NCI-H2107 treated with DMSO at 0.1 percent for 48 hours (cell line): Measurements from ENCODE around the gene PPM1L.

Experiments used
- DNase-seq: peaks from one replicate; lab custom pipeline; 2025; ENCODE audit not compliant: unreplicated experiment; lab: John Stamatoyannopoulos, UW

Gene PPM1L

DNA sequence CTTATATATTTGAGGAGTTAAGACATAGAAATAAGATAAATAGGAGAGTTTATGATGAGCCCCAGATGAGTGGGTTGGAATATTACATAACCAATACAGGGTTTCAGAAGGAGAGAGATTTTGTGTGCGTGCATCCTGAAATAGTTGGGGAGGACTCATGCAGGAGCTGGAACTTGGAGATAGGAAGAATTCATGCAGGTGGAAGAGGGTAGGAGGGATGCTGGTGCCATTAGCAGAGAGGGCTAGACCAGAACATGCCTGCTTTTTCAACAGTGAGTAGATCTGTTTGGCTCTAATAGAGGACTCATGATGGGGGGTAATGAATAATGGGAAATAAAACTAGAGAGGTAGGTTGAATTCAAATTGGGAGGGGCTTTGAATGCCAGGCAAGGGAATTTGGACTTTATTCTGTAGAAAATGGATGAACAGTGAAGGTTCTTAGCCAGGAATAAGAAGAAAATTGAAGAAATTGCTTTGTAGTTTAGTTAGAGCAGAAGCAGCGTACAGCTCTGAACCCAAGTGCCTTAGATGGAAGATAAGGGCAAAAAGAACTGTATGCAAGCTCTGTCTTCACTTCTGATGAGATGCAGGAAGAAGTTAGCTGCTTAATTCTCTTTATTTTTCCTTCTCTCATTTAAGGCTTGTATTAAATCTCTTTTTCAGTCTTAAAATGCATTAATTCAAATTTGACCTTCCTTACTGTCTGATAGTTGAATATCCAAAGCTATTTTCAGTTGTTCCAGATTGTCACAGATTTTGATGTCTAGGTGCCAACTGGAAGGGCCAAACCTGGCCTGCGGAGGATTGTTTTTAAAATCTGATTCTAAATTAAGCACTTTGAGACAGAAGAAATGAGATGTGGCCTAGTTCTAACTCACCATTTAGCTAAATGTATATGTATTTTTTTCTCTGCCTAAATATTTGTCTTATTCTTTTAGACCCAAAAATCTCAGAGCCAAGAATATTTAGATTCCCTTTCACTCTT, 86.3 kb downstream of the PPM1L start:
- no peak for DNase-seq

DNA sequence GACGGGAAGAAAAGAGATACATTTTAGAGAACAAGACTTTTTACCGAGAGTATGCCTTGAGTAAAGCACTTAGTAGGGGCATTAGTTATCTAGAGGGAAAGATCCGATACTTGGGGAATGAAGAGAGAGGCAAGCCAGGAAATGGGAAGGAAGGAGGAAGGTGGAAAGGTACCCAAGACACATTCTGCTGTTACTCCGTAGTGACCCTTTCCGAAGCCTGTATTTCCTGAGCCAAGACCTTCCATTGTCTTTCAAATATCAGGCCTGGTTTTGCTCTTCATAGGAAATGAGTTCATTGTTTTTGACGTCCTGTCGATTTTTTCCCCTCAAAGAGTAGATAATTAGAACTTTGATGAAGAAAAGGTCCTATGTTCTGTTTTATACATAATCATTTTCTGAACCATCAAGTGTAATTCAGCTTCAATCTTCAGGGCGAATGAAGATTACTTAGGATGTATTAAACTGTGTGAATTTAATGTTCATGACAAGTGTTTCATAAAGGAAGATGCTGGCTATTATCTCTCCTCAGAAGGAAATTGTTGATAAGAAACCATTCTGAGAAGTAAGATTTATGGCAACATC, 95.7 kb downstream of the PPM1L start:
- DNase-seq, result no peak

DNA sequence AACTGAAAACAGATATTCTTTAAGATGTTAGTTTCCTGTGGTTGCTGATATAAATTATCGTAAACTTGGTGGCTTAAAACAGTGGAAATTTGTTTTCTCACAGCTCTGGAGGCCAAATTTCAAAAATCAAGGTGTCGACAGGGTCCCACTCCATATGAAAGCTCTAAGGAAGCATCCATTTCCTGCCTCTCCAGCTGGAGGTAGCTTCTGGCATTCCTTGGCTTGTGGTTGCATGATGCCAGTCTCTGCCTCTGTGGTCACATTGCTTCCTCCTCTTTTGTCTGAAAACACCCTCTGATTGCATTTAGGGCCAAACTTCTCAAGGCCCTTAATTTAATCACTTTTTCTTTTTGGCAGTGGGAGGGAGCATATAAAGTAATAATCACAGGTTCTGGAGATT, 96.8 kb downstream of the PPM1L start:
- DNase-seq, result no peak

- DNase-seq, result no peak
These were observed 100.4 kb downstream of the PPM1L start for GRCh38 chr3:160856450-160856849.

DNA sequence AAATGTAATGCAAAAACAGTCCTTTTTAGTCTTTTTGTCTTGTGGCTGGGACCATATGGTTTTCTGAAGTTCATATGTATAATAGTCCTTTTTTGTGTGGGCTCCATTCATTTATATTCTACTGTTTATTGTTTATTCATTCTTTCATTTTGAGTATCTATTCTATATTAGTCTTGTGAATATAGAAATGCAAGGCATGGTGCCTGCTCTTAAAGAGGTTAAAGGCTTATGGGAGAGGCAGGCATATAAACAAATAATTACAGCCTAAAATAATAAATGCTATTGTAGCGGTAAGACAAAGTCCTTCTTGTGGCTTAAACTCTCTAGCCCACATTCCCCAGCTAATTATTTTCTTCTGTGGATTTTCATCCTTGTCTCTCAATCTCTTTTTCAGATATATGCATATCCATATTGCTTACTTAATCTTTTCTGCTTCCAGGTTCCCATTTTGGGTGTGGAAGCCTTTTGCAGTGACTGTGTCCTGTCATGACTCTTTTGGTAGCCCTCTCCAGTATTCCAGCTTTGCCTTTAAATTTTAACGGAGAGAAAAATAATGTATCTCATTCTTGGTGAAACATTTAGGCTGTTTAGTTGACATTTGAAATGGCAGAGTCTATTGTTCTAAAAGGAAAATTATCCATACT, 101.6 kb downstream of the PPM1L start:
- DNase-seq, result no peak

GRCh38 chr3:160860346-160860745, 104.3 kb downstream of the PPM1L start:
- no peak for DNase-seq

DNA sequence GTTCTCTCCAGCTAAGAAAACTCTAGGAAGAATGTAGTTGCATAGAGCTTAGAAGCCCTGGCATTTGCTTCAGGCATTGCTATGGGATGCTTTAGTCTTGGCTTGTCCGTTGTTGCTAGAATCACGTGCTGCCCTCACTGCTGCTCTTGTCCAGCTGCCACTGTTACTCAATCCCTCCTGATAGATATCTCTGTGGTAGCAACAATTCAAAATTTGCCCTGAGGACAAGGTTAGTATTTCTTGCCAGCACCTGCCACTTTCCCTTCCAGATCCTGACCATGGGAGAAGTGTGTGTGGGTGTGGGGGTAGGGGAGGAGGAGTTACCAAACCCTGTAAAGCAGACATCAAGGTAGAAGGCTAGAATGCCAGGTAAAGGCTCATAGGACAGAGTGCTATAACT, 113.8 kb downstream of the PPM1L start:
- peak; percentile 95 for DNase-seq

DNA sequence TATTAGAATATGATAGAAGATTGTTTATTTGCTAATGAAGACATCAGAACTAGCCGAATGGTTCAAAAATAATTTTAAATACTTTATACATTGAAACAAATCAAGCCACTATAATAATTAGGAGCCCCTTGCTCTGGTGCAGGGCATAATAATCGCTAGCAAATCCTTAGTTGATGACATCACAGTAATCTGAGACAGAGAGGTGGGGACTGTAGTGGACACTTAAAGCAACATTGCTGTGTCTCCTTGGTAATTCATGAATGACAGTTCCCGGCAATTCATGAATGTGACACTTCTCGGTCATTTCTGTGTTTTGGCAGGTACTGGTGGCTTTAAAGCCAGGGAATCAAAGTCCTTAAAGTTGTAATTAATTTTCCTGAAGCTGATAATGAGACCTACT, 114.3 kb downstream of the PPM1L start:
- DNase-seq, result peak; percentile 97

DNA sequence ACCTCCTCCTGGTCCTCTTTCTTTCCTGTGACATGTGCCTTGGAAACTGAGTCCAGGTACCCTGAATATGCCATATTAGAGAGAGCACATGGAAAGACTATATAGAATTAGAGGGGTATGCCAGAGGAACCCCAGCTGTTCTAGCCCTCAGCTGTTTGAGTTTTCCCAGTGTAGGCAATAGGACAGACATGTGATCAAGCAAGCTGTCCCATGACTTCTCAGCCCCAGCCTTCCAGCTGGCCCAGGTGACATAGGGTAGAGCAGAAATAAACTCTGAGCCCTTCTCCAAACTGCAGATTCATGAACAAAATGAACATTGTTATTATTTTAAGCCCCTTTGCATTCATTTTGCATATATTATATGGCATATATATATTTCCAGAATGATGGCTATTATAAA, 118.7 kb downstream of the PPM1L start:
- no peak for DNase-seq

GRCh38 chr3:160876643-160877042, 120.6 kb downstream of the PPM1L start:
- no peak for DNase-seq

DNA sequence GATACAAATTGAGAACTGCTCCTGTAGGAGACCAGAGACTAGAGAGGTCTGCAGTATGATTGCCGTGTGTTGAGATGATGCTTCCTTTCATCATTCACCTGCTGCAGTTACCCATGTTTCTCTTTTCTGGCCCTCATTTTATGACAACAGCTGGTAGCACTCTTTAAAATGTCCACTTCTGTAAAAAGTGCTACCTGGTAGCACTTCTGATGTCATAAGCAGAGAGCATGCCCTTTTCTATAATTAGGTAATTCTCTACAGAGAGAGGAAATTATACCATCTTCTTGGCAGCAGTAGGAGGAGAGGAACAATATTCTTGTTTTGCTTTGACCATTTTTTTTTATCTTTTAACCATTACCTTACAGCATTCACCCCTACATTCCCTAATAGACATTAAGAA, 123.8 kb downstream of the PPM1L start:
- no peak for DNase-seq

DNA sequence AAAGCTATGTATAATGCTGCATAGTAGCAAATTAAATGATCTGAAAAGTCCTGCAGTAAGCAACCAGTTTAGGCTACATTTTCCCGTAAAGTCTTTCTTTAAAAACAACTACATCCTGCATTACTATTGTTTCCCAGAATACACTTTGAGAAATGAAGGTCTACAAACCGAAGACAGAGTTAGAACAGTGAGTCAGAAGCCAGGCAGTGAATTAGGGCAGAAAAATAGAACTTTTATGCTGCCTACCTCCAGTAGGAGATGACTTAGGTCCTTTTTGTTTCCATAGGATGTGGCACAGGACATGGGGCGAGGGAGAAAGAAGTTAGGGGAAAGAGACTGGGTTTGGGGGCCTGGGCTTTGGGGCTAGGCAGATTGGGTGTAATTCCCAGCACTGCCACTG, 127.3 kb downstream of the PPM1L start:
- no peak for DNase-seq

DNA sequence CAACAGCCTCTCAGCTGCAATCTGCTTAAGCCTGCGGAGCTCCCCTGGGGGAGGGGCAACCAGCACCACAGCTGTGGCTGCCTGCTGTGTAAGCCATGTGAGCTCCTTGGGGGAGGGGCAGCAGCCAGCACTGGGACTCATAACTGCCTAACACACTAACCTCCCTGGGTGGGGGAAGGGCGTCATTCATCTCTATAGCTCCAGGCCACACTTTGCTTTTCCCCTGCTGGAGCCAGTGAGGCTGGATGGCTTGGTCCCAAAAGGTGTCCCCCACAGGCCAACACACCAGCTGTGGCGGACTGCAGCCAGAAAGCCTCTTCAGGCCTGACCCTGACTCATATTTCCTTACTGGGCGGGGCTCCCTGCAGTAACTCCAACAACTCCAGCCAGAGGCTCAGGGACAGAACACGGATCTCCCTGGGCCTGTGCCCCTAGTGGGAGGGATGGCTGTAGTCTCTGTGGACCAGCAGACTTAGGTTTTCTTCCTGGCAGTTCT, 129.8 kb downstream of the PPM1L start:
- peak; percentile 98 for DNase-seq

DNA sequence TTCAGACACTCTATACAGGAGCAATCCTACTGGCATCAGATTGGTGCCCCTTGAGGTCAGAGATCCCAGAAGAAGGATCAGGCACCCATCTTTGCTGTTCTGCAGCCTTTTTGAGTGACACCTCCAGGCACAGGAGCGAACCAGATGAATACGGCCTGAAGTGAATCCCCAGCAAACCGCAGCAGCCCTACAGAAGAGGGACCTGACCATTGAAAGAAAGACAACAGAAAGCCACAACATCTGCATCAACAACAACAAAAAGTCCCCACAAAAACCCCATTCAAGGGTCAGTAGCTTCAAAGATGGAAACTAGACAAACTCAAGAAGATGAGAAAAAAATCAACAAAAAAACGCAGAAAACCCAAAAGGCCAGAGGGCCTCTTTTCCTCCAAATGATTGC, 130.4 kb downstream of the PPM1L start:
- no peak for DNase-seq

DNA sequence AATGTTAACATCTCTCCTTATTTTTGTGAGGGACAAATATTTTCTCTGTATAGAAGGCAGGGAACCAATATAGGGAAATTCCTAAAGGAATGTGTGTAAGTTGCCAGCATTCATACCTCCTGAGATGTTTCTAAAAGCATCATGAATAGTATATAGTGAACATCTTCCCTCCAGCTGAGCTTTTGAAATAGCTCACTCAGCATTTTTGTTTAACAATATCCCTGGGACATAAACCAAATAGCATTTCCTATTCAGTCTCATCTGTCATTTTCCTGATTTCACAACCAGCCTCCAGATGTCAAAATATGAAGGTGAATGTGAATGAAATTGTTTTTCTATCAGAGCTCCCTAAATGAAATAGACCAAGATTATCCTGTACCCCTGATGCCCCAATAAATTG, 137.2 kb downstream of the PPM1L start:
- no peak for DNase-seq

GRCh38 chr3:160904691-160905090, 148.7 kb downstream of the PPM1L start:
- DNase-seq, result no peak

- no peak for DNase-seq
These were observed 150.6 kb downstream of the PPM1L start for GRCh38 chr3:160906646-160907045.

GRCh38 chr3:160909917-160910316, 153.9 kb downstream of the PPM1L start:
- DNase-seq, result no peak

DNA sequence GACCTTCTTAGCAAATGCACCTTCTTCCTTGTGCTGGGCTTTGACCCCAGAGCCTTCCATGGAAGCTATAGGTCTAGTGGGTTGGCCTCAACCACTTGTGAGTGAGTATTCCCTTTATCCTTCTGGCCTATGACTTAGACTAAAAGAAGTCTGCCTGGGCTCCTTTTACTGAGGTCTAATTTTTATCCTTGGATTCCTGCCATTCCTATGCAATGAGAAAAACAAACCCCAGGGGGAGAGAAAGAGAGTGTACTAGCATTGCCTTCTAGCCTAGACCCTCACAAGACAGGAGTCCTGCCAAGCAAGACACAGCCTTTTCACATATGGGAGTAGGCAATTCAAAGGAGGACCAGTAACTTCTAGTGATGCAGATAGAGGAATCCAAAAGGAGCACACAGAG, 155.4 kb downstream of the PPM1L start:
- no peak for DNase-seq

GRCh38 chr3:160916472-160916871, 160.4 kb downstream of the PPM1L start:
- no peak for DNase-seq

GRCh38 chr3:160919942-160920341, 163.9 kb downstream of the PPM1L start:
- peak; percentile 45 for DNase-seq
